Heart right ventricle (tissue), 16 donors: ENCODE results near the gene MRPL41. TPM values are rescaled to one million over a fixed set of nuclear protein-coding genes. Genes with fewer than 3 reads are reported as not detected.

ENCODE experiments used
- ATAC-seq, 8 donors: fragments of 200-7000 bp; cut with Tn5 transposase; one replicate each; pipeline ENCODE4 v1.9.1; 2020; ENCODE audit warnings: mild to moderate bottlenecking in 8 of 8, moderate library complexity in 8 of 8, moderate number of reproducible peaks in 1 of 8
- DNase-seq, 2 donors: peaks; one replicate each; pipeline ENCODE4 v3.0.0-alpha.2; 2020
- H3K27ac ChIP-seq, 10 donors: fragments of 200-600 bp; sonication (generic) in 2 of 10; one replicate each; pipeline versions ENCODE4 v1.5.0 to v1.8.0; 2020 to 2022; ENCODE audit warnings: mild to moderate bottlenecking in 3 of 10
- H3K27me3 ChIP-seq, 7 donors: fragments of 200-600 bp; one replicate each; pipeline ENCODE4 v1.8.0; 2021 to 2022; ENCODE audit warnings: mild to moderate bottlenecking in 2 of 7
- H3K36me3 ChIP-seq, 9 donors: fragments of 200-600 bp; sonication (generic) in 1 of 9; one replicate each; pipeline versions ENCODE4 v1.5.0 to v1.8.0; 2020 to 2022; ENCODE audit warnings: mild to moderate bottlenecking in 2 of 9
- H3K4me1 ChIP-seq, 9 donors: fragments of 200-600 bp; sonication (generic) in 1 of 9; one replicate each; pipeline versions ENCODE4 v1.5.0 to v1.8.0; 2020 to 2022; ENCODE audit warnings: mild to moderate bottlenecking in 4 of 9
- H3K4me3 ChIP-seq, 10 donors: fragments of 200-600 bp; sonication (generic) in 2 of 10; one replicate each; pipeline versions ENCODE4 v1.5.0 to v1.8.0; 2020 to 2022; ENCODE audit warnings: mild to moderate bottlenecking in 7 of 10, moderate library complexity in 2 of 10
- H3K9me3 ChIP-seq, 11 donors: fragments of 200-600 bp in 10 of 11; sonication (generic) in 2 of 11; one replicate each; pipeline versions ENCODE4 v1.5.0 to v1.8.0; 2013 to 2022; ENCODE audit warnings: mild to moderate bottlenecking in 2 of 11, control low read depth in 1 of 11, moderate library complexity in 1 of 11
- WGBS, 2 donors: extraction: QIAGEN DNeasy Blood & Tissue Kit; methylation state at CpG; one replicate each; pipeline ENCODE4 v1.1.7; 2013; ENCODE audit warnings: inconsistent platforms in 1 of 2; 5-methylcytosine and 5-hydroxymethylcytosine counted together
- intact Hi-C, 10 donors: fragments of 100-400 bp; cut with DNase I; formaldehyde crosslinking; loops; one replicate each; pipeline versions ENCODE4 v1.11.1 to v1.14.2; 2022
- polyA plus RNA-seq, 2 donors: library from polyadenylated mRNA; stranded (reverse); fragments of 200-250 nt; gene quantifications; one replicate each; pipeline ENCODE4 v1.2.3, GENCODE V29; 2013
- total RNA-seq, 10 donors: library from RNA; stranded (reverse); fragmentation: NEBNext Ultra II Directional in 3 of 10; extraction: Animal tissue kit (Norgen Biotek cat#: 25700) in 3 of 10; gene quantifications; one replicate each; pipeline versions ENCODE4 v1.2.1 to v1.2.4, GENCODE V29; 2021 to 2023
- TF ChIP-seq, protein P1 (sequence below), 9 donors: fragments of 200-600 bp; sonication (generic) in 2 of 9; IDR thresholded peaks; one replicate each; pipeline versions ENCODE4 v1.5.0 to v1.8.0; 2021 to 2022; ENCODE audit warnings: antibody characterized with exemption in 9 of 9, mild to moderate bottlenecking in 5 of 9, moderate library complexity in 1 of 9
- donor health status: Arrhythmogenic right ventricular cardiomyopathy.
- donor health status: ischemic (EF 13 %, LVEDD 7.1; RV severe dilation, severe dysfunction).
- donor health status: healthy with polysubstance abuse.
- donor health status: DM: no; HTN: yes; CAD: no.
- donor health status: DM: no; HTN: no; CAD: no.
- donor health status: ischemic (EF 25% LVEDD 6.9; RV normal size, moderate dysfunction).
- donor health status: ischemic (EF 25% LVEDD 5.7; RV mildly dilated, moderate dysfunction).
- donor health status: healthy.
- donor health status: DM: yes; HTN: yes; CAD: no.
- donor health status: Ischemic cardiomyopathy.
- donor health status: ischemic (EF 35%, LVEDD 5.7; RV mildly dilated, moderate dysfunction).
- donor health status: nonischemic (EF 11% LVEDD 7.7; RV severe dilation, severe dysfunction).
- donor health status: DM: yes; HTN: yes; CAD: no.
- donor health status: PGD.
- donor health status: ischemic (EF 29% LVEDD 5.4; RV normal size, mild dysfunction).
- donor health status: nonischemic (EF 23%, LVEDD 6.1; RV moderate dilation, normal function).

The MRPL41 gene
- total and polyA plus RNA-seq, 12 donors, result 133 to 1,052 (median 215) TPM

DNA sequence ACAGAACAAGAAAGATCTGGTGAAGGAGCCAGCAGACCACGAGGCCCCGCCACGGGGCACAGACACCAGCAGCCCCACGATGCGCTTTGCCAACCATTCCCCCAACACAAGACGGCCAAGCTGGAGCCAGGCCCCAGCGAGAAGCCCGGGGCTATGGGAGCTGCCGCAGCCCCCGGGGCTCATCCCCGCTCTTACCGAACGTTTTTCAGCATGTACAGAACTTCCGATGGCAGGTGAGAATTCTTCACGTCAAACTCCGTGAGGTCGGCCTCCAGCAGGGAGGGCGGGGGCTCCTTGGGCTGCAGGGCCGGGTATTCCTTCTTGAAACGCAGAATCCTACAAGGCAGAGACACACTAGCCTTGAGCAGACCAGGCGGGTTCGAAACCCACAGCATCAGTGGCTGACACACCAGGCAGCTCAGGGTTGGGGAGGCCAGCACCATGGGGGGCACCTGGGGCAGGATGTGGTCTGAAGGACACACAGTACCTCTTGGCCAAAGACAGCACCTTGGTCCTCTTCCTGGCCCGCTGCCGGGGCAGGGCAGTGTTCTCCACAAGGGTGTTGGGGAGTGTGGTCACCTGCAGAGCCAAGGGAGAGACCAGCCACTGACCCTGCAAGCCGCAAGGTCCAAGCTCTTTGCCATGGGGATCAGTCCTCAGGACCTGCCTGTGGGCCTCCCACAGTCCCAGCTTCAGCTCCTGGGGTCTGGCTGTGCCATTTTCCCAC is 8.3 kb upstream of the MRPL41 start:
- ATAC-seq, result no peak
- H3K27ac ChIP-seq, result no peak overlapping the region
- H3K4me1 ChIP-seq, result peaks cover 0 to 18% (median 0%) of the 10 kb centered on the region in 9 donors
- intact Hi-C loops, result no loop called here
- no peaks in the 10 kb centered on the region for H3K27me3 ChIP-seq
- TF ChIP-seq, protein P1, sequence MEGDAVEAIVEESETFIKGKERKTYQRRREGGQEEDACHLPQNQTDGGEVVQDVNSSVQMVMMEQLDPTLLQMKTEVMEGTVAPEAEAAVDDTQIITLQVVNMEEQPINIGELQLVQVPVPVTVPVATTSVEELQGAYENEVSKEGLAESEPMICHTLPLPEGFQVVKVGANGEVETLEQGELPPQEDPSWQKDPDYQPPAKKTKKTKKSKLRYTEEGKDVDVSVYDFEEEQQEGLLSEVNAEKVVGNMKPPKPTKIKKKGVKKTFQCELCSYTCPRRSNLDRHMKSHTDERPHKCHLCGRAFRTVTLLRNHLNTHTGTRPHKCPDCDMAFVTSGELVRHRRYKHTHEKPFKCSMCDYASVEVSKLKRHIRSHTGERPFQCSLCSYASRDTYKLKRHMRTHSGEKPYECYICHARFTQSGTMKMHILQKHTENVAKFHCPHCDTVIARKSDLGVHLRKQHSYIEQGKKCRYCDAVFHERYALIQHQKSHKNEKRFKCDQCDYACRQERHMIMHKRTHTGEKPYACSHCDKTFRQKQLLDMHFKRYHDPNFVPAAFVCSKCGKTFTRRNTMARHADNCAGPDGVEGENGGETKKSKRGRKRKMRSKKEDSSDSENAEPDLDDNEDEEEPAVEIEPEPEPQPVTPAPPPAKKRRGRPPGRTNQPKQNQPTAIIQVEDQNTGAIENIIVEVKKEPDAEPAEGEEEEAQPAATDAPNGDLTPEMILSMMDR (IDR thresholded peaks at IDR 0.05), result no peak
- WGBS, 2 donors, result 92 to 95% methylated on average over 25 of the region's 25 CpGs
- H3K4me3 ChIP-seq, result no peak overlapping the region
- peaks cover 0 to 48% (median 0%) of the 10 kb centered on the region in 9 donors for H3K36me3 ChIP-seq
- H3K9me3 ChIP-seq, result peaks cover 0 to 7% (median 0%) of the 10 kb centered on the region in 11 donors
- DNase-seq, result no peak

DNA sequence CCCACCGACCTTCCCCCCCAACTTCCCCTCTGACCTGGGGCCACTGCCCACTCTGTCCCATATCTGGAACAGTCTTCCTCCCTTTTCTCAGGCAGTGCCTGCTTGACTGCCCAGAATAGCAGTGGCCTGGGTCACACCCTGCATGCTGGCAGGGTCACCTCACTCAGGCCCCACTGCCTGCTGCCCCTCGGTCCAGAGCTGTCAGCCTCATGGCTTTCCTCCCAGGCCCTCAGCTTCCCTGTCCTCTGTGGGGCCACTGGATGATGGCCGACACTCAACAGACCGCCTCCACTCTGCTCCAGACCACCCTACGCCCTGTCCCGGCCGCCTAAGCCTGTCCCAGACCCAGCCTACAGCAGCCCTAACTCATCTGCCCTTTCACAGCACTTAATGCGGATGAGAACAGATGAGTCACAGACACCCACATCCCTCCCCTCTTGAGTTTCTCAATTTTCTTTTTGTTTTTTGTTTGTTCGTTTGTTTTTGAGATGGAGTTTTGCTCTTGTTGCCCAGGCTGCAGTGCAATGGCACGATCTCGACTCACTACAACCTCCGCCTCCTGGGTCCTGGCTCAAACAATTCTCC is 7.4 kb upstream of the MRPL41 start:
- H3K27me3 ChIP-seq, result no peaks in the 10 kb centered on the region
- H3K36me3 ChIP-seq, result peaks cover 0 to 40% (median 0%) of the 10 kb centered on the region in 9 donors
- TF ChIP-seq, protein P1 (IDR thresholded peaks at IDR 0.05), result no peak
- WGBS, 2 donors, result 86 to 87% methylated on average over 12 of the region's 12 CpGs
- peak in 4 of 8 donors; percentile 15 to 42 (median 23) for ATAC-seq
- intact Hi-C loops, result no loop called here
- no peak overlapping the region for H3K4me3 ChIP-seq
- H3K4me1 ChIP-seq, result peaks cover 0 to 25% (median 5%) of the 10 kb centered on the region in 9 donors
- H3K27ac ChIP-seq, result peak overlapping the region in 1 of 10 donors; percentile 20
- peaks cover 0 to 7% (median 0%) of the 10 kb centered on the region in 11 donors for H3K9me3 ChIP-seq
- DNase-seq, result no peak

DNA sequence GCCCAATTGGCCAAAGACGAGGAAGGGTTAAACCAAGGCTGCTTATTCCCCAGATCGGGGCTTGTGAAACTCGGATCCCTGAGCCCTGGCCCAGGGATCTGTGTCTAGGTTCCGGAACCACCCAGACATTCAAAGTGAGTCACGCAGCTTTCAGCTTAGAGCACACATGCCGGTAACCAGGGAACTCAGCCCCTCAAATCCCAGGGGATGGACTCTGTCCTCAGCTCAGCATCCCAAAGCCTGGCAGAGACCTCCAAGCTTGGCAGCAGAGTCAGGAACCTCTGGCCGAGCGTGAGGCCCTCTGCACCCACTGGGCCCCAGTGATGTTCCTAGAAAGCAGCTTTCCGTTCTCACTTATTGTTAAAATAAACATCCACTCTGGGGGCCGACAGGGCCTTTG is 6.6 kb upstream of the MRPL41 start:
- no peaks in the 10 kb centered on the region for H3K27me3 ChIP-seq
- peaks cover 0 to 32% (median 0%) of the 10 kb centered on the region in 9 donors for H3K36me3 ChIP-seq
- H3K9me3 ChIP-seq, result peaks cover 0 to 7% (median 0%) of the 10 kb centered on the region in 11 donors
- whole genome bisulfite sequencing, 2 donors, result 77 to 88% methylated on average over 10 of the region's 10 CpGs
- TF ChIP-seq, protein P1 (IDR thresholded peaks at IDR 0.05), result no peak
- ATAC-seq, result no peak
- intact Hi-C loops, result no loop called here
- no peak for DNase-seq
- H3K4me3 ChIP-seq, result no peak overlapping the region
- no peak overlapping the region for H3K27ac ChIP-seq
- H3K4me1 ChIP-seq, result peaks cover 0 to 31% (median 12%) of the 10 kb centered on the region in 9 donors

DNA sequence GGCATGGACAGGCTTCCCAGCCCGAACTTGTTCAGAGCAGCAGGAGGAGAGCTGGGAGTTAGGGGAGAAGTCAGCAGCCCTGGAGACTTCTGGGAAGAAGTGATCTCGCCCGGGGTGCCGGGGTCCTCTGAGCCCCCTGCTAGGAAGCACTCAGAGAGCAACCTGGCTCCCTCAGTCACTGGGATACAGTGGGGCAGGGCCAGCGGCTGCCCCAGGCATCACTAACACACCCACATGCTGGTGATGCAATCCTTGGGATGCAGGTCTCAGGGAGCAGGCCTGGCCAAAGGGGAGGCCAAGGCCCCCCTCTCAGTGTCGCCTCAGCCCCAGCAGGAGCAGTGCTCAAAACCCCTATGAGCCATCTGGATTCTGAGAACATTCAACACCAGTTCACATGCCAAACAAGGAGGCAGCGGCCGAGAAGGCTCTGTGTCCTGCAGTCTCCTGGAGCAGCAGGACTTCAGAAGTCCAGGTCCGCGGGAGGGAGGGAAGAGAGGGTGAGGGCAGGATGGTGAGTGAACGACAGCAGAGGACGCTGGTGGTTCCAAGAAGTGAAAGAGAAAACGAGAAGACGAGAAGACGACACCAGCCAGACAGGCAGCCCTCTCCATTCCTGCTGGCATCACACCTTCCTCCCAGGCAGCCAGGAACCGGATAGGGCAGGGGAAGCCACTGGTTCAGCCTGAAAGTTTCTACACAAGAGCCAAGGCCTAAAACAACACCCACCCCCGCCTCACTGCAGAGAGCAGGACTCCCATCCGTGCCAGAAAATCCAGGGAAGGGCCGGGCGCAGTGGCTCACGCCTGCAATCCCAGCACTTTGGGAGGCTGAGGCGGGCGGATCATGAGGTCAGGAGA is 3.8 kb upstream of the MRPL41 start:
- DNase-seq, result no peak
- WGBS, 2 donors, result 84 to 91% methylated on average over 23 of the region's 23 CpGs
- TF ChIP-seq, protein P1 (IDR thresholded peaks at IDR 0.05), result no peak
- Histone ChIP-seq H3K9me3 (peaks cover 0 to 7% (median 0%) of the 10 kb centered on the region in 11 donors), H3K36me3 (peaks cover 0 to 10% (median 0%) of the 10 kb centered on the region in 9 donors), H3K4me3 (no peak overlapping the region), H3K4me1 (peaks cover 0 to 41% (median 23%) of the 10 kb centered on the region in 9 donors), H3K27ac (no peak overlapping the region), H3K27me3 (no peaks in the 10 kb centered on the region)
- intact Hi-C loops, result no loop called here
- ATAC-seq, result no peak
